GM18870 (cell line): ENCODE results near the gene STK40.

Source experiments
- ATAC-seq: cut with Tn5 transposase; IDR thresholded peaks from one replicate; pipeline ENCODE4 v1.9.1; 2021; ENCODE audit warnings: moderate library complexity; ENCODE audit not compliant: unreplicated experiment

The STK40 gene, protein sequence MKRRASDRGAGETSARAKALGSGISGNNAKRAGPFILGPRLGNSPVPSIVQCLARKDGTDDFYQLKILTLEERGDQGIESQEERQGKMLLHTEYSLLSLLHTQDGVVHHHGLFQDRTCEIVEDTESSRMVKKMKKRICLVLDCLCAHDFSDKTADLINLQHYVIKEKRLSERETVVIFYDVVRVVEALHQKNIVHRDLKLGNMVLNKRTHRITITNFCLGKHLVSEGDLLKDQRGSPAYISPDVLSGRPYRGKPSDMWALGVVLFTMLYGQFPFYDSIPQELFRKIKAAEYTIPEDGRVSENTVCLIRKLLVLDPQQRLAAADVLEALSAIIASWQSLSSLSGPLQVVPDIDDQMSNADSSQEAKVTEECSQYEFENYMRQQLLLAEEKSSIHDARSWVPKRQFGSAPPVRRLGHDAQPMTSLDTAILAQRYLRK

DNA sequence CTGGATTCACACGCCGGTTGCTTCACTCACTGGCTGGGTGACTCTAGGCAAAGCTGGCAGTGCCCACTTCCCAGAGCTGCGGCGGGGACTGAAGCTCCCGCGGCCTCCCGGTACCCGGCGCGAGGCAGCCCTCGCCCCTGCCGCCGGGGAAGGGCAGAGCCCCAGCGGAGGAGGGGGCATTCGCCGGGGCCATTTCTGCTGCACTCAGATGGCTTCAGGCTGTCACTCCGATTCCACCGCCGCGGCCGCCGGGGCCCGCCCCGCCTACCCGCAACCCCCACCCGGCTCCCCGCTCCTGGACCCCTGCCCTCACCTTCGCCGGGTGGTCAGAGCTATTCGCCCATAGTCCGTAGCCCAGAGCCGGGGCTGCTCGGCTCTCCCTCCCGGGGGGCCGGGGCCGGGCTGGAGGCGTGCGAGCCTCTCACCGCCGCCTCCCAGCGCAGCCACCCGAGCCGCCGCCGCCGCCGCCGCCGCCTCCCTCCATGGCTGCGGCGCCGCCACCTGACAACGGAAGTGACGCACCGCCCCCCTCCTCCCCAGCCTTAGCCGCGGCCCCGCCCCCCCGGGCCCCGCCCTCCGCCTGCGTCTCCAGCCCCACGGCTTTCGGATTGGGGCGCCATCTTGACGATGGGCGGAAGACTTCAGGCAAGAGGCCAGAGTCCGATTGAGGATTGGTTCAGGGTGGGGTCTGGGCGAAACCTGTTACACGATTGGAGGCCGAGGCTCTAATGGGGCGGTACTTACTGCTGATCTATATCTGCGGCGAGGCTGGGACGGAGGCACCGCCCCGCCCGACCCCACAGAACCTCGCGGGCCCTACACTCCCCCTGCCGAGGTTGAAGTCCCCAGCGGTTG, at the start of gene STK40:
TSS of gene STK40 (minus strand) at position 515 of the 855 bp plus-strand sequence. CDS start 24,592 bp downstream, outside the sequence.
- peak; percentile 86 for ATAC-seq

DNA sequence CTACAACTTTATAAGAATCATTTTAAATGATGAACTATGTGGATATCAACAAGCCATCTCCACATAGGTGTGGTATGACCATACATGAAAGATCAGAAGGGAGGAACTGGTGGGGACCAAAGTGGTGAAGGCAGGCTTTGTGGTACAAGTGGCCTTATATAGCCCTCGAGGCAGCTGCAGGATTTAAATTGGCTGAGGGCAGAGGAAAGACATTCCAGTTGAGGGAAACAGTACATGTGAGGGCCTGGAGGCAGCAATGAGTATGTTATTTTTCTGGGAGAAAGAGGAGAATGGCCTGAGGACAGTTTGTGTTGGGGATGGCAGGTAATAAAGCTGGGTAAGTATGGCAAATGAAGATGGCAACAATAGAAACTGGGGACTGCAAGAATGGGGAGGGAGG, 47.4 kb upstream of the STK40 start:
- no peak for ATAC-seq

DNA sequence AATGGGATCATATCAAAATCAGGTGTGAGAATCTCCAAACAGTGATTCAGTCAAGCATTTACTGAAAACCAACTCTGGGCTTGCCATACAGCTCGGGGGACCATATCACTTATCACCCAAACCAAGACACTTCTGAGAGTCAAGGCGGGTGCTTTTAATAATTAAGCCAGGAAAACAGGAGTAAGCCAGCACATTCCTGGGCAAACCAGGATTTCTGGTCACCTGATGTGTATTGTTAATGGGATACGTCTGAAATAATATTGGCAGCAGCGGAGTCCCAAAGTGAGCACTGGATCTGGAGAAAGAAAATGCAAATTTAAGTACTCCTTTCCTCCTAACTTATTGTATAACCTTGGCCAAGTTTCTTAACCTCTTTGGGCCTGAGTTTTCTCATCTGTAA, 46.9 kb upstream of the STK40 start:
- ATAC-seq = no peak

DNA sequence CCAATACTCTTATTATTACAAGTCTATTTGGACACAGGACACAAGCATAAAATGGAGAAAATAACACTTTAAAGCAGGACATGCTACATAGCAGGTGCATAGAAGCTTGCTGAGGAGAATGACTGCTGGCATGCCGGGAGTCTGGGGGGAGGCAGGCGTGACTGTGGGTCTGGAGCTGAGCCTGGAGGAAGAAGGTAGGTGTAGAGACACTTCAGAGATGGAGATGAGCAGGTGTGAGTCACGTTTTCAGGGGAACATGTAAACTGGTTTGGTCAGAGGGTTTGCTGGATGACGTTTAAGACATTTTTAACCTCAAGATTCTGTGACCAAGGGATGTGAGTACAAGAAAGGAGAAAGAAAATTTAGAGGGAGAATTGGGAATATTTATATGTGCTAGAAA, 40.1 kb upstream of the STK40 start:
- ATAC-seq = no peak

DNA sequence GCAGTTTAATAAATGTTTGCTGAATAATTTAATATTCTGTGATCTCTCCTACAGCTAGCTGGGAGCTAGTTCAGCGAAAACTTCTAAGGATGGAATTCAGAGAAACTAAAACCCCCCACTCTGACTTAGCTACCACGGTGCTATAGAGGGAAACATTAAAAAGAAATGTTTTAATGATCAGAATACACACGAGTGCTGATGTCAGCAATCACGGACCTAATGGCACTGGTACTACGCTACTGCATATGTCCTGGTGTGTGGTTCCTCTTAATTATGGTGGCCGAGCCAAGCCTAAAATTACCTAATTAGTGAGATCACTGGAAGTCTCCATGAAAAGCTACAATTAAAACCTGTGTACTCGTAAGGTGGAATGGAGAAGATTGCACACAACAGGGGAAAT, 35.9 kb upstream of the STK40 start:
- no peak for ATAC-seq

DNA sequence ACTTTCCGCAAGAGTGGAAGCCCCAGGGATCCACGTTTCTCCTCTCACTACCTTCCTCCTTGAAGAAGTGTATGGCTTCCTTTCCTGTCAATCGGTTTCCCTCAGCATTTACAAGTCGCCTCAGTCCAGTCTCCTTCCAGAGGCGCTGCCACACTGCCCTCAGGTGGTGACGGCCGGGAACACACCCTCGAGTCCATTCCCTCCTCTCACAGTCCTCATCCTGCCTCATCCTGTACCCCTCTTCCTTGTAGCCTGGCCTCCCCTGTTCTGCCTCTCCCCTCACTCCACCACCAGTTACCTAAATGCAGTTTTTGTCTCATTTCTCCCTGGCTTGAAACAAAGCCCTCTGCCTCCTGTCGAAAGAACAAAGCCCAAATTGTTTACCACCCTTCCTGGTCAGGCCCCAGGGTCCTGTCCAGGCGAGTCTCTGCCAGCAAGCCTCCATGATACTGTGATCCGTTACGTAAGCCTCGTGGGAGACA, 35.2 kb upstream of the STK40 start:
- ATAC-seq = no peak

DNA sequence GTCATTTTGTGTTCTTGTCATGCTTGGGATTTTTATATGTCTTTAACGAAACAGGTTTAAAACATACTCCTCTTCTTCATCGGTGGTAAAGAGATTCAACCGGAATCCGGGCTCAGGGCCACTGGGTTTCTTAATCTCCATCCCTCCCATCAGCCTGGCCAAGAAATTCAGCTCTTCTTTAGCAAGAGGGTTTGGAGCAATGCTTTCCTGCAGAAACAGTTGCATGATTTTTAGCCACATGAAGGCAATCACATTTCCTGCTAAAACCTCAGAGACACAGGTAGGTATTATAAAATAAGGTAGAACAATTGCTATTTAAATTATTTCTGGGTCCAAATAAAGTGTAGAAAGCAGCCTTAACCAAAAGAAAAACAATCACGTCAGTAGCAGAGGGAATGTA, 34.7 kb upstream of the STK40 start:
- no peak for ATAC-seq

DNA sequence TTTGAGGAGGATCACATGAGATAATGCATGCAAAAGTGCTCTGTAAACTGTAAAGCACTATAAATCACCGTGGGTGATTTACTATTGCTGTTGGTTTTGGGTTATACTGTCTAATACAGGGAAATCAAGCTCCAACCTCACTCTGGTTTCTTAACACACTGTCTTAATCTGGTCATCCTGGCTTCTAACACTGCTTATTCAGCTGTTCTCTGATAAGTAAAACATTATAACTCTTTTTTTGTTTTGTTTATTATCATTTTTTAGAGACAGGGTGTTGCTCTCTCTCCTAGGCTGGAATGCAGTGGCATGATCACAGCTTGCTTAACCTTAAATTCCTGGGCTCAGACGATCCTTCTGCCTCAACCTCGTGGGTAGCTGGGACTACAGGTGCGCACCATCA, 33.8 kb upstream of the STK40 start:
- no peak for ATAC-seq

DNA sequence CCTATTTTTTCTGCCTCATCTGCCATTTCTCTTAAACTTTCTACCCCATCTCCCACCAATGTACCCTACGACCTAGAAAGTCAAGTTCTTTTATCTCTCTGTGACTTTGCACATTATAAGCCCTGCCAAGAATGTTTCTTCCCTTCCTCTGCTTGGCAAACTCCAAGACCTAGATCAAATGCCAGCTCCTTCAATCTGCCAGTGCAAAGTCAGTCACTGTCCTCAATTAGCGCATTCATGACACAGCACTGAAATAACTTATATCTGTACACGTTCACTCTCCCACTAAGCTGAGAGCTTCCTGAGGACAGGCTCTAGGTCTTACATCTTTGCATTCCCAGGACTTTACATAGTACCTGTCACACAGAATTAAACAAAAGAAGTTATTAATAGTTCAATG, 33.4 kb upstream of the STK40 start:
- no peak for ATAC-seq

DNA sequence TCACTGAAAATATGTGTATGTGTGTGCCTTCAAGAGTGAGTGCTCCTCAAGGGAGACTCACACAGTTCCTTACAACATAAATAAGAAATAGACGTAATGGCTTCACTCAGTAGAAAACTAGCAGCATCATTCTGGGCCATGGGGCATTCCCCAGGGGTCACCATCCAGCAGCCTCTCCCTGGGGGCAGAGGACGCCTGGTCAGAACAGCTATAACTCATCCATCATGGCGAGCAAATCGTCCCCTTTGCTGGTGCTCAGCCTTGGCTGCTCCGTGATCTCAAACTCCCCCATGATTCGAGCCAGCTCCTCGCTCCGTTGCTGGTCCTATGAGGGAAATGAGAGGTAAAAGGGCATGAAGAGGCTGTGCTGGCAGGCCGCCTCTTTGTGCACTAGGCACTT, 32.2 kb upstream of the STK40 start:
- ATAC-seq = no peak

DNA sequence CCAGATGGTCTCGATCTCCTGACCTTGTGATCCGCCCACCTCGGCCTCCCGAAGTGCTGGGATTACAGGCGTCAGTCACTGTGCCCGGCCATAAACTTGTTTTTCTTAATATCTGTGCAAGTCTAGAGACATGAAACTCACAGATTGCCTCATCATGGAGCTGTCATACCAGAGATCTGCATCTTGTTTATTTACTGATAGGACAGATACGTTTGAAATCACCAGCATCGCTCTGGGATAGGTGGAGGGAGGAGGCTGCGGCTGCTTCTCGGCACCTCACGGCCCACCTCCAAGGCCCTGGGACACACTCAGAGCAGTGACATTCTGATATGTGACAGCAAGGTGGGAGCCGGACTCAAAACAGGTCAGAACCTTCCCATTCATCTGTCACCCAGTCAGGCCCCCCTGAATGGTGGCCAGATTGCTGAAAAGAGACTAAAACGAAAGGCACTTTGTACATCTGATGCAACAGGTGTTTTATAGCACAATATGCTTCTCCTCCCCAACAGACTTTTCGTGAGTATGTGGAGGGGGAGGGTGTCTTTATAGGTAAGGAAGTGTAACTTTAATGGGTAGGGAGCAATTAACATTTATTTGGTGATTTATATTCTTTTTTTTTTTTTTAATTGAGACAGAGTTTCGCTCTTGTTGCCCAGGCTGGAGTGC, 30.1 kb upstream of the STK40 start:
- no peak for ATAC-seq

DNA sequence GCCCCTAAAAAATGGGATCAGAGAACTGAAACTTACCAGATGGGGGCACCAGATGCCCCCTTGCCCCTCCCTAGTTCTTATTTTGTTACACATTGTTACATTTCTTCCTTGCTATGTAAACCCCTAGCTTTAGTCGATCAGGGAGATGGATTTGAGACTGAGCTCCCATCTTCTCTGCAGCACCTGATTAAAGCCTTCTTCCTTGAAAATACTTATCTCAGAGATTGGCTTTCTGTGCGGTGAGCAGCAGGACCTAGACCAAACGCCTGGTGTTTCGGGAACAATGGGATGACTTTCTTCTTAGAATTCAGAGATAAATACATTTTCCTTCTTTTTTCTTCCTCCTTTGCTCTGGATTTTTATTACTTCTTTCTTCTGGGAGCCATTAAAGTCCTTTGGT, 28.7 kb upstream of the STK40 start:
- ATAC-seq = no peak

DNA sequence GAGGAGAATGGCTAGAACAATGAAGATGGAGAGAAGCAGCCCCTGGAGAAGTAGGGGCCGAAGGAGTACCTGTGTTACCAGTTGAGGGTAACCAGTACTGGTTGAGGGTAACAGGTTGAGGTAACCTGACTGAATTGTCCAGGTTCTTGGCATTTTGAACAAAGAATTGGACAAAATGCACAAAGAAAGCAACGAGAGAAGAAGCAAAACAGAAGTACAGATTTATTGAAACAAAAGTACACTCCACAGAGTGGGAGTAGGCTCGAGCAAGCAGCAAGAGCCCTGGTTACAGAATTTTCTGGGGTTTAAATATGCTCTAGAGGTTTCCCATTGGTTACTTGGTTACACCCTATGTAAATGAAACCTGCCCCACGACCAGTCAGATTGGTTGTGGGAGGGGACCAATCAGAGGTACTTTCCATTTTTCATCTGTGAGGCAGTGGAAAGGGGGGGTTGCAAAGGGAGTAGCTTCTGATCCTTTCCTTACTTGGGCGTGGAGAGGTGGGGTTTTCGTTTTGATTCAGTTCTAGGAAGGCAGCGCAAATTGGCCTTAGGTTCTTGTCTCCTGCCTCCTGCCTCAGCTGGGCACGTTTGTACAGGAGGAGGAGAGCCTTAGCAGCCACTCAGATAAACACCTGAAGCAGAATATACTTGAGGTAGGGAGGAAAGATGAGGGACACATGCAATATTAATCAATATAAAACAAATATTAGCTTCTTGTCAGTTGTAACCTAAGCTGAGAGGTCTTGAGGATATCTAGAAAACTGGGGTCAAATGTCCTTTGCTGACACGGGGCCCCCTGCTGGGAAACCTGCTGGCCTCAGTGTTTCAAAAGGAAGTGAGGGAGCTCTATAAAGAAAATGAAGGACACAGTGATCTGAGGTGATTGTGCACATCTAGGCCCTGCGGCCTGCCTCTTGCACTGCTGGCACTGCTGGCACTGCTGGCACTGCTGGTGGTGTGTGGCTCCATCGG, 26.2 kb upstream of the STK40 start:
- no peak for ATAC-seq

DNA sequence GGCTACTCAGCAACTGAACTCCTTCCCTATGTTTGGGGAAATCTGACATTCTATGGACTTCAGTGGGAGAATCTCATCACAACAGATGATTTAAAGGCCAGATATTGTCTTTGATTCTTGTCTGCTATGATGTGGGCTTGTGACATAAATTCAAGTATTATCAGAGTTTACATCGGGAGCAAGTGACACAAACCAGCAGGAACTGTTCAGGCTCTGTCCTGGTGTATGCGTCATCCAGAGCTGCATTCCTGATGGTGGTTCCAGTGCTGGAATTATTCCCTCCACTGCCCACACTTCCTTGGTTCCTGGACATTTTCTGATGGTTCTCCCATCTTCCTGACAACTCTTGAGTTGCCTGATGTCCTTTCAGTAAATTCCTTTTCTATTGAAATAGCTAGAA, 22.8 kb upstream of the STK40 start:
- no peak for ATAC-seq

DNA sequence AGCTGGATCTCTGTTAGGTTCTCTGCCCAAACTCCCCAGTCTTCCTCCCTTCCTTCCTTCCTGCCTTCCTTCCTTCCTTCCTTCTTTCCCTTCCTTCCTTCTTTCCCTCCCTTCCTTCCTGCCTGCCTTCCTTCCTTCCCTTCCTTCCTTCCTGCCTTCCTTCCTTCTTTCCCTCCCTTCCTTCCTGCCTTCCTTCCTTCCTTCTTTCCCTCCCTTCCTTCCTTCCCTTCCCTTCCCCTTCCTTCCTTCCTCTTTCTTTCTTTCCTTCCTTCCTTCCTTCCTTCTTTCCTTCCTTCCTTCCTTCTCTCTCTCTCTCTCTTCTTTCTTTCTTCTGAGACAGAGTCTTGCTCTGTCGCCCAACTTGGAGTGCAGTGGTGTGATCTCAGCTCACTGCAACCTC, 20.7 kb upstream of the STK40 start:
- ATAC-seq = no peak

DNA sequence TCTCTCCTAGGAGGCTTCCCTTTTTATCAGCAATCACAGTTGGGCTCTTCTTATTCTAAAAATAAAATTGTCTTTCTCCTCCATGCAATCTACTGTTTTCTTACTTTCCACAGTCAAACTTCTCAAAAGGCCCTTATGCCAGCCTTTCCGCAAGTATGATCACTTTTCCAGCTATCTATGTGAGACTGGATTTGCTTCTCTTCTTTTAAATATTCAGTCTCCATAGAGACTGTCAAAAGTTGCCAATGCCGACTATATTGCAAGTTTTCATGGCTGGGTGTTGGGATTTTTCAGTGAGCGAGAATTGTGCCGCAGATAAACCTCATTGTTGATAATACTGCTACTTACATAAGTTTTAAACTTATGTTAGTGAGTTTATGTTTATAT, 16.8 kb upstream of the STK40 start:
- no peak for ATAC-seq

DNA sequence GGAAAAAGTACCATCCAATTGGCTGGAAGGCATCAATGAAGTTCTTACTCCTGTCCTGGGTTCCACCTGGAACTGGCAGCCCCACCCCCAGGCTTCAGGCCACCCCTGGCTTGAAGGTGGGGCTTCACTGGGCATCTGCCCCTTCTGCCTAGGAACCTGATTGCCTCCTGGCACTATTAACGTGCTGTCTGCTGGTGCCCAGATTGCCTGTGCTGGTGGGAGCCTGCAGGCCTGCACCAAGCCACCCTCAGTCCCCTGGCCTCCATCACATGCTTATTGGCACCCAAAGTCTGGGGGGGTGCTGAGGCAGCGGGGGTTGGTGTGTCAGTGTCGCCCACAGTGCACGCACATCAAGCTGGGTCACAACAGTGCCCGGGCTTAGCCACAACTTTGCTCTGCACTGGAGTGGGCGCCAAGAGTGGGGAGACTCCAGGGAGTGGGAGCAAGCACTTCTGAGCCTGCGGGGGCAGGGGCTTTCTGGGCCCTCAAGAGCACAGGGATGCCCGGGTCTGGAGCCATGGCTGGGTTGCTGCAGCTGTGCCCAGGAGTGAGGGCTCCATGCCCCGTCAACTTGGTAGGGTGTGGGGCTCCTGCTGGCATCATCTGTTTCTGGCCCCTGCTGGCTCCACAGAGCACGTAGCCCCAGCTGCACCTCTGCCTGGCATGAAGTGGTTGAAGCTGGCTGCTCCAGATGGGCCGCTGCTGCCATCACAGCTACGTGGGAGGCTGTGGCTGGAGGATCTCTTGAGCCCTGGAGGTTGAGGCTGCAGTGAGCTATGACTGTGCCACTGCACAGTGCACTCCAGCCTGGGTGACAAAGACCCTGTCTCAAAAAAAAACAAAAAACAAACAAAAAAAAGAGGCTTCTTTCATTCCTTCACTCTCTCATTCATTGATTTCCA, 16.1 kb upstream of the STK40 start:
- ATAC-seq = no peak

DNA sequence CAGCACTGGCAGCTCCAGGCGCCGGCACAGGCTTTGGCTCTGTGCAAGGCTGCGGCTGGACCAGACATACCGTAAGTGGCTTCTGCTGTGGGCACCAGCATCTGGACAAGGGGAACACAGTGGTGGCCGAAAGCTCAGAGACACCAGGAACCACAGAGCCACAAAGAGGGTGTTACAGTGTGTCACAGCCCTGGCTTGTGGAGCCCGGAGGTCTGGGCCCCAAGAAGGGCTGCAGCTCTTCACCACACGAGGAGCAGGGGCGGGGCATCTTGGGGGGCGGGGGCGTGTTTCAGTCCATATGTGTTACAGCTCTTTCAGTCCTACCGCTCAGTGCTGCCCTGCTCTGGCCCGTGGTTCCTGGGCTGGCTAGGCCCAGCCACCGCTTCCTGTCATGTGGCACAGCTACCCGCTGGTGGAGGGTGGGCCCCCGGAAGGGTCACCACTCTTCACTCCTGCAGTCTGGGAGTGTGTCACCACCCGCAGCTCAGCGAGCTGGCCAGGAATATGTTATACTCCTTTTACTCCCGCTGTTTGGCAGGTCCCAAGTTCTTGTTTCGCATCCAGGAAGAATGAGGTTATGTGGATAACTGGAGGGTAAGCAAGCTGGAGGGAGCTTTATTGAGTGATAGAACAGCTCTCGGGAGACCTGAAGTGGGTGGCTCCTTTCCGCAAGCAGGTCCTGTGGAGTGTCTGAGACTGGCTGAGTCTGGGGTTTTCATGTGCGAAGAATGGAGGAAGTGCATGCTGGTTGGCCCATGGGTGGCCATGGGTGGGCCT, 15.3 kb upstream of the STK40 start:
- no peak for ATAC-seq

DNA sequence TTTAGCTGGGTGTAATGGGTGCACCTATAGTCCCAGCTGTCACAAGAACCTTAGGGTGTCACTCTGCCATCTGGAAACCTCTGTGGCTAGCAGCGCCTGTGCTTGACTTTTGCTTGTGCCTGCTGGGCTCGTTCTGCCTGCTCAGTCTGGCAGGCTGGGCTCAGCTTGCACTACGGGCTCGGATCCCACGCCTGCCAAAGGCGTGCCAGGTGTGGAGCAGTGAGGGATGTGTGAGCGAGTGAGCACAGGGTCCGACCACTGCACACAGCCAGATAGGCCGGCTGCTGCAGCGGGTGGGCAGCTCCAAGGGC, 14.7 kb upstream of the STK40 start:
- no peak for ATAC-seq
